GM23338 (cell line): Measurements from ENCODE around the gene TTLL8. TPM values are rescaled to one million over a fixed set of nuclear protein-coding genes. Genes with fewer than 3 reads are reported as not detected.

Experiments
- CREB1 ChIP-seq: fragments of 250-450 bp; sonication (Bioruptor Pico); IDR thresholded peaks from 2 replicates; pipeline ENCODE4 v1.5.0; 2020; ENCODE audit warnings: low read depth, mild to moderate bottlenecking, moderate library complexity
- ETS1 ChIP-seq: IDR thresholded peaks from 2 replicates; pipeline ENCODE4 v1.6.1; 2016; ENCODE audit warnings: antibody characterized with exemption
- EZH2 ChIP-seq: fragments of 200-600 bp; sonication (generic); IDR thresholded peaks from one replicate; pipeline ENCODE4 v1.8.0; 2017; ENCODE audit warnings: antibody characterized with exemption, mild to moderate bottlenecking, low read depth; ENCODE audit not compliant: unreplicated experiment
- EZH2phosphoT487 ChIP-seq: fragments of 200-600 bp; sonication (generic); IDR thresholded peaks from one replicate; pipeline ENCODE4 v1.8.1; 2018; ENCODE audit warnings: antibody characterized with exemption; ENCODE audit not compliant: unreplicated experiment
- JUNB ChIP-seq: IDR thresholded peaks from one replicate; pipeline ENCODE4 v1.6.1; 2016; ENCODE audit warnings: antibody characterized with exemption; ENCODE audit not compliant: unreplicated experiment
- POLR2AphosphoS5 ChIP-seq: IDR thresholded peaks from 2 replicates; pipeline ENCODE4 v1.6.1; 2016; ENCODE audit warnings: antibody characterized with exemption, low read depth
- STAT1 ChIP-seq: IDR thresholded peaks from one replicate; pipeline ENCODE4 v1.6.1; 2016; ENCODE audit warnings: antibody characterized with exemption; ENCODE audit not compliant: unreplicated experiment
- ZNF114 ChIP-seq: fragments of 250-450 bp; sonication (Bioruptor Pico); IDR thresholded peaks from 2 replicates; pipeline ENCODE4 v1.5.0; 2020; ENCODE audit warnings: mild to moderate bottlenecking, moderate library complexity
- ZNF462 ChIP-seq: fragments of 250-450 bp; sonication (Bioruptor Pico); IDR thresholded peaks from 2 replicates; pipeline ENCODE4 v1.5.0; 2020; ENCODE audit warnings: mild to moderate bottlenecking, moderate library complexity
- polyA plus RNA-seq: library from polyadenylated mRNA; unstranded; fragments of >200 nt; fragmentation: Nextera tagmentation; extraction: Ambion mirVana; gene quantifications from 2 replicates; pipeline ENCODE4 v1.2.1, GENCODE V29; 2016
- total RNA-seq: library from RNA; depleted of rRNA; stranded (reverse); fragments of >200 nt; shearing (Covaris generic); gene quantifications from 2 replicates; pipeline ENCODE4 v1.2.3, GENCODE V29; 2014

The TTLL8 gene
- total and polyA plus RNA-seq, 2 experiments from 2014 or later = not detected

GRCh38 chr22:50008151-50009040, 49.7 kb downstream of the TTLL8 start (continued):
- no peak for TF ChIP-seq ZNF462 (CRISPR knock-in tag)
- no peak for TF ChIP-seq JUNB
- no peak for TF ChIP-seq ZNF114
- TF ChIP-seq CREB1 (CRISPR knock-in tag) = no peak
- no peak for TF ChIP-seq POLR2AphosphoS5
- no peak for TF ChIP-seq EZH2
- TF ChIP-seq EZH2phosphoT487 = no peak
- TF ChIP-seq STAT1 = no peak
- TF ChIP-seq ETS1 = no peak
